Endothelial cell of umbilical vein (primary cell): Measurements from ENCODE around the gene RMC1. TPM values are rescaled to one million over a fixed set of nuclear protein-coding genes. Genes with fewer than 3 reads are reported as not detected.

Source experiments
- BruUV-seq: library from RNA; stranded (reverse); fragments of 400-500 nt; replicated peaks from 2 replicates; lab custom pipeline; 2021; lab: Mats Ljungman, UMichigan
- CTCF ChIA-PET: fragments of 300-600, 350-600 bp; sonication (Branson Sonifier 250); formaldehyde crosslinking; loops from one replicate; lab custom pipeline; 2021; ENCODE audit warnings: antibody characterized with exemption, inconsistent platforms; lab: Charles Lee
- POLR2A ChIA-PET: fragments of 300-600, 350-600 bp; sonication (Branson Sonifier 250); formaldehyde crosslinking; loops from one replicate; lab custom pipeline; 2021; ENCODE audit warnings: antibody characterized with exemption, inconsistent platforms; lab: Charles Lee
- DNase-seq: peaks from one replicate; pipeline ENCODE4 v3.0.0-alpha.2; 2011; ENCODE audit warnings: low read depth, low spot score
- FAIRE-seq: peaks from 2 replicates; lab custom pipeline; 2011; peaks lifted over from hg19 to GRCh38; lab: Jason Lieb, UNC
- H2AFZ ChIP-seq: 2 replicates; pipeline ENCODE4 v1.6.0; 2012; ENCODE audit warnings: low read depth, low read length, control low read depth, inconsistent platforms
- H3K27ac ChIP-seq: 2 replicates; pipeline ENCODE4 v1.5.1; 2011; ENCODE audit warnings: low read depth, mild to moderate bottlenecking, control low read depth, low read length, moderate library complexity; ENCODE audit not compliant: insufficient read depth
- H3K27me3 ChIP-seq, 2 experiments: 2 replicates each; pipeline versions ENCODE4 v1.6.0 to v1.6.1; 2011; ENCODE audit warnings: low read length in 2 of 2, mixed read lengths in 1 of 2; ENCODE audit not compliant: control insufficient read depth in 2 of 2, insufficient read depth in 2 of 2
- H3K36me3 ChIP-seq, 2 experiments: 2 replicates in 1 of 2; 3 replicates in 1 of 2; pipeline ENCODE4 v1.5.1; 2011; ENCODE audit warnings: low read length in 2 of 2, mild to moderate bottlenecking in 1 of 2, moderate library complexity in 1 of 2; ENCODE audit not compliant: control insufficient read depth in 2 of 2, insufficient read depth in 2 of 2; ENCODE audit errors: extremely low read depth in 1 of 2
- H3K4me1 ChIP-seq: 3 replicates; pipeline ENCODE4 v1.5.1; 2011; ENCODE audit warnings: mild to moderate bottlenecking, low read length; ENCODE audit not compliant: control insufficient read depth, insufficient read depth; ENCODE audit errors: extremely low read depth
- H3K4me2 ChIP-seq: 2 replicates; pipeline ENCODE4 v1.6.1; 2011; ENCODE audit warnings: low read length, control low read depth, mixed read lengths; ENCODE audit not compliant: insufficient read depth
- H3K4me3 ChIP-seq, 3 experiments: fragments of 200-600 bp in 1 of 3; sonication (generic), shearing (Covaris generic) in 1 of 3; replicated peaks in 1 of 3; 2 replicates each; pipeline ENCODE4 v1.5.1; 2011 to 2016; ENCODE audit warnings: control low read depth in 3 of 3, low read length in 3 of 3, mild to moderate bottlenecking in 2 of 3, inconsistent platforms in 1 of 3, low read depth in 1 of 3, moderate library complexity in 1 of 3; ENCODE audit not compliant: insufficient read depth in 1 of 3
- H3K79me2 ChIP-seq: 2 replicates; pipeline ENCODE4 v1.6.0; 2012; ENCODE audit warnings: low read length, inconsistent platforms; ENCODE audit not compliant: control insufficient read depth, insufficient read depth
- H3K9ac ChIP-seq: replicated peaks from 2 replicates; pipeline ENCODE3; 2011; ENCODE audit warnings: low read length, control low read depth; ENCODE audit not compliant: insufficient read depth; ENCODE audit errors: extremely low read depth
- H3K9me1 ChIP-seq: replicated peaks from 3 replicates; pipeline ENCODE4 v1.6.0; 2011; ENCODE audit warnings: mild to moderate bottlenecking, low read length; ENCODE audit not compliant: control insufficient read depth, insufficient read depth; ENCODE audit errors: extremely low read depth
- H3K9me3 ChIP-seq: replicated peaks from 2 replicates; pipeline ENCODE4 v1.5.1; 2012; ENCODE audit warnings: low read length, inconsistent platforms; ENCODE audit not compliant: control insufficient read depth, insufficient read depth
- H4K20me1 ChIP-seq: replicated peaks from 2 replicates; pipeline ENCODE3; 2011; ENCODE audit warnings: mild to moderate bottlenecking, low read length; ENCODE audit not compliant: control insufficient read depth, insufficient read depth; ENCODE audit errors: extremely low read depth
- EZH2 ChIP-seq: IDR thresholded peaks from 2 replicates; pipeline ENCODE4 v1.6.1; 2012; ENCODE audit warnings: borderline replicate concordance, low read depth, mild to moderate bottlenecking, moderate library complexity, low read length, inconsistent platforms; ENCODE audit not compliant: severe bottlenecking
- FOS ChIP-seq: IDR thresholded peaks from 2 replicates; pipeline ENCODE4 v1.6.1; 2011; ENCODE audit warnings: mild to moderate bottlenecking, low read length, moderate library complexity, borderline replicate concordance; ENCODE audit not compliant: insufficient read depth
- GATA2 ChIP-seq: IDR thresholded peaks from 2 replicates; pipeline ENCODE4 v1.7.0; 2011; ENCODE audit warnings: low read depth, mild to moderate bottlenecking, moderate library complexity, mixed read lengths, low read length; ENCODE audit not compliant: insufficient read length, insufficient read depth
- JUN ChIP-seq: IDR thresholded peaks from 2 replicates; pipeline ENCODE4 v1.6.1; 2011; ENCODE audit warnings: borderline replicate concordance, low read depth; ENCODE audit not compliant: insufficient read length, insufficient read depth
- MYC ChIP-seq: IDR thresholded peaks from one replicate; pipeline ENCODE4 v1.6.1; 2011; ENCODE audit warnings: mild to moderate bottlenecking, low read depth, low read length
- POLR2A ChIP-seq: IDR thresholded peaks from 2 replicates; pipeline ENCODE4 v1.6.1; 2012; ENCODE audit warnings: low read depth, mild to moderate bottlenecking, control low read depth, low read length
- POLR2AphosphoS5 ChIP-seq: IDR thresholded peaks from 2 replicates; pipeline ENCODE4 v1.6.1; 2012; ENCODE audit warnings: low read depth, mild to moderate bottlenecking, control low read depth, low read length, moderate library complexity; ENCODE audit not compliant: insufficient read depth
- dilution Hi-C: fragments of 300-500 bp; cut with MboI; formaldehyde crosslinking; loops from one replicate; pipeline ENCODE4 v1.15.0; 2019; ENCODE audit warnings: low sequenced_read_pairs; ENCODE audit not compliant: extremely low pct_ligation_motif_present
- intact Hi-C: fragments of 100-400 bp; cut with micrococcal nuclease; formaldehyde crosslinking; loops from one replicate; pipeline ENCODE4 v1.10.0; 2022
- polyA plus RNA-seq, 4 experiments: library from polyadenylated mRNA; depleted of rRNA in 3 of 4; stranded (reverse) in 3 of 4; unstranded in 1 of 4; fragments of >200 nt; gene quantifications; 2 replicates each; pipeline versions ENCODE4 v1.2.1 to v1.2.3, GENCODE V29; 2011 to 2012; ENCODE audit warnings: missing spikeins in 1 of 4
- total RNA-seq: library from RNA; stranded (reverse); gene quantifications from 2 replicates; pipeline ENCODE4 v1.2.3, GENCODE V29; 2021
- TF ChIP-seq, protein P1 (sequence below), 2 donors: IDR thresholded peaks; 1 replicate in 1 of 2; 2 replicates in 1 of 2; pipeline ENCODE4 v1.5.1; 2011; ENCODE audit warnings: low read length in 2 of 2, mild to moderate bottlenecking in 2 of 2, moderate library complexity in 2 of 2, control low read depth in 1 of 2, inconsistent platforms in 1 of 2, low read depth in 1 of 2; ENCODE audit not compliant: insufficient read depth in 1 of 2; ENCODE audit errors: extremely low read depth in 1 of 2
- TF ChIP-seq, protein P2 (sequence below): IDR thresholded peaks from 2 replicates; pipeline ENCODE4 v1.6.1; 2011; ENCODE audit not compliant: insufficient read depth, insufficient read length

RMC1 gene
- total and polyA plus RNA-seq, 2 donors (not counting 3 experiments of a cell fraction or from before 2014, with no cell fraction given) = 26.2 to 29.7 TPM

DNA sequence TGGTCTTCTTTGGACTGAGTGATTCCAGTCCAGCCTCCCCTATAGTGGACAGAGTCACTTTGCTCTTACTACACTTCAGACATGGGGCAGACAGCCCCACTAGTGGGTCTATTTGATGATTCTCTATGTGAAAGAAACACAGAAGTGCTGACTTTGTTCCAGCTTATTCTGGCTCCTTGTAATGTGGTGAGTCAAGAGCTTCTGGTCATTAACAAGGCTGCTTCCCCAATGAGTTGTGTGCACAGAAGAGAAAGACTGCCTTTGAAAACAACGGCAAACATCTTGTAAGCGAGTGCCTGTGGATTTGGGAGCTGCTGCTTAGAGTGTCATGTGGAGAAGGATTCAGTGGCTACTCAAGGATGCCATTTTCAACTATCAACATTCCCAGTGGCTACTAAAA lies 39.1 kb downstream of the RMC1 start:
- Histone ChIP-seq H3K36me3 (peaks cover 29 to 31% of the 10 kb centered on the region in 2 experiments), H3K9me1 (no peaks in the 10 kb centered on the region), H4K20me1 (no peaks in the 10 kb centered on the region), H3K79me2 (no peaks in the 10 kb centered on the region), H3K9me3 (no peaks in the 10 kb centered on the region), H3K4me3 (no peak overlapping the region), H3K4me1 (no peaks in the 10 kb centered on the region), H3K9ac (no peak overlapping the region), H3K27me3 (no peaks in the 10 kb centered on the region), H2AFZ (no peak overlapping the region), H3K4me2 (no peak overlapping the region), H3K27ac (no peak overlapping the region)
- CTCF ChIA-PET = interaction anchor here (1.0 to 1.4 kb wide), 3 partner anchors 8 to 161 kb away, joined by 3 to 8 read pairs (median 4); no protein-coding TSS in a partner anchor
- BruUV-seq = no TSS peak
- intact Hi-C loops (no loop called here), dilution Hi-C loops (no loop called here)
- DNase-seq = no peak
- TF ChIP-seq POLR2AphosphoS5 = no peak
- TF ChIP-seq GATA2 = no peak
- TF ChIP-seq POLR2A = no peak
- no peak for TF ChIP-seq JUN
- no peak for TF ChIP-seq EZH2
- TF ChIP-seq, protein P1, sequence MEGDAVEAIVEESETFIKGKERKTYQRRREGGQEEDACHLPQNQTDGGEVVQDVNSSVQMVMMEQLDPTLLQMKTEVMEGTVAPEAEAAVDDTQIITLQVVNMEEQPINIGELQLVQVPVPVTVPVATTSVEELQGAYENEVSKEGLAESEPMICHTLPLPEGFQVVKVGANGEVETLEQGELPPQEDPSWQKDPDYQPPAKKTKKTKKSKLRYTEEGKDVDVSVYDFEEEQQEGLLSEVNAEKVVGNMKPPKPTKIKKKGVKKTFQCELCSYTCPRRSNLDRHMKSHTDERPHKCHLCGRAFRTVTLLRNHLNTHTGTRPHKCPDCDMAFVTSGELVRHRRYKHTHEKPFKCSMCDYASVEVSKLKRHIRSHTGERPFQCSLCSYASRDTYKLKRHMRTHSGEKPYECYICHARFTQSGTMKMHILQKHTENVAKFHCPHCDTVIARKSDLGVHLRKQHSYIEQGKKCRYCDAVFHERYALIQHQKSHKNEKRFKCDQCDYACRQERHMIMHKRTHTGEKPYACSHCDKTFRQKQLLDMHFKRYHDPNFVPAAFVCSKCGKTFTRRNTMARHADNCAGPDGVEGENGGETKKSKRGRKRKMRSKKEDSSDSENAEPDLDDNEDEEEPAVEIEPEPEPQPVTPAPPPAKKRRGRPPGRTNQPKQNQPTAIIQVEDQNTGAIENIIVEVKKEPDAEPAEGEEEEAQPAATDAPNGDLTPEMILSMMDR (IDR thresholded peaks at IDR 0.05; ENCODE audit: extremely low read depth in 1 of 2, insufficient read depth in 1 of 2, low read depth in 1 of 2, low read length in 2 of 2) = no peak
- TF ChIP-seq, protein P2, sequence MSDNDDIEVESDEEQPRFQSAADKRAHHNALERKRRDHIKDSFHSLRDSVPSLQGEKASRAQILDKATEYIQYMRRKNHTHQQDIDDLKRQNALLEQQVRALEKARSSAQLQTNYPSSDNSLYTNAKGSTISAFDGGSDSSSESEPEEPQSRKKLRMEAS = no peak
- no peak for TF ChIP-seq MYC
- TF ChIP-seq FOS = no peak
- POLR2A ChIA-PET = no interaction called here
- FAIRE-seq = no peak
